HepG2 (cell line): ENCODE measurements around the gene FHIT.

Experiments
- ARNT ChIP-seq: fragments of 450-650 bp; IDR thresholded peaks from 2 replicates; pipeline ENCODE4 v1.6.1; 2017
- CTCF ChIP-seq: sonication (generic); formaldehyde crosslinking; IDR thresholded peaks from 2 replicates; pipeline ENCODE4 v1.5.0; 2020; ENCODE audit warnings: mild to moderate bottlenecking, missing genetic modification reagents, moderate library complexity
- FOSL1 ChIP-seq: sonication (generic); formaldehyde crosslinking; IDR thresholded peaks from 2 replicates; pipeline ENCODE4 v1.9.0; 2021; ENCODE audit warnings: missing genetic modification reagents, borderline replicate concordance
- HMG20A ChIP-seq: IDR thresholded peaks from 2 replicates; pipeline ENCODE4 v1.6.1; 2016; ENCODE audit warnings: borderline replicate concordance
- RELA ChIP-seq: sonication (generic); formaldehyde crosslinking; IDR thresholded peaks from 2 replicates; pipeline ENCODE4 v1.4.0; 2020; ENCODE audit warnings: missing genetic modification reagents
- RFXANK ChIP-seq: IDR thresholded peaks from 2 replicates; pipeline ENCODE4 v1.6.1; 2016
- SNAPC4 ChIP-seq: sonication (generic); formaldehyde crosslinking; IDR thresholded peaks from 2 replicates; pipeline ENCODE4 v1.4.0; 2020; ENCODE audit warnings: mild to moderate bottlenecking, missing genetic modification reagents
- TEAD2 ChIP-seq: sonication (generic); formaldehyde crosslinking; IDR thresholded peaks from 2 replicates; pipeline ENCODE4 v1.9.0; 2021; ENCODE audit warnings: missing genetic modification reagents
- ZNF282 ChIP-seq: fragments of 450-650 bp; IDR thresholded peaks from 2 replicates; pipeline ENCODE4 v1.6.1; 2018; ENCODE audit not compliant: partially characterized antibody
- ZNF30 ChIP-seq: sonication (generic); formaldehyde crosslinking; IDR thresholded peaks from 2 replicates; pipeline ENCODE4 v1.5.0; 2020; ENCODE audit warnings: mild to moderate bottlenecking, missing genetic modification reagents

- TF ChIP-seq CTCF = no peak
- no peak for TF ChIP-seq ZNF30 (CRISPR knock-in tag)
- no peak for TF ChIP-seq ARNT
- TF ChIP-seq RELA (CRISPR knock-in tag) = no peak
- TF ChIP-seq TEAD2 (CRISPR knock-in tag) = no peak
- no peak for TF ChIP-seq FOSL1
- no peak for TF ChIP-seq ZNF282
- no peak for TF ChIP-seq HMG20A
- TF ChIP-seq RFXANK (CRISPR knock-in tag) = no peak
- TF ChIP-seq SNAPC4 (CRISPR knock-in tag) = no peak
These were observed 339.1 kb downstream of the FHIT start for GRCh38 chr3:60912142-60912541.
